H1 (cell line): Measurements from ENCODE around the gene SMIM20.

Source experiments
- BACH1 ChIP-seq: IDR thresholded peaks from 2 replicates; pipeline ENCODE4 v1.6.1; 2012; ENCODE audit warnings: low read length, improper control_type of control experiment
- CTCF ChIP-seq, 3 experiments: IDR thresholded peaks; 1 replicate in 2 of 3; 2 replicates in 1 of 3; pipeline versions ENCODE4 v1.5.1 to v1.6.1; 2011; ENCODE audit warnings: low read length in 3 of 3, mild to moderate bottlenecking in 3 of 3, inconsistent platforms in 2 of 3, low read depth in 1 of 3, moderate library complexity in 1 of 3; ENCODE audit not compliant: insufficient read depth in 1 of 3; ENCODE audit errors: control extremely low read depth in 1 of 3
- EZH2 ChIP-seq: fragments of 200-600 bp; sonication (generic); IDR thresholded peaks from 2 replicates; pipeline ENCODE4 v1.7.1; 2012; ENCODE audit warnings: low read depth, mild to moderate bottlenecking, moderate library complexity, low read length, inconsistent platforms; ENCODE audit not compliant: severe bottlenecking
- JUN ChIP-seq: IDR thresholded peaks from 2 replicates; pipeline ENCODE4 v1.6.1; 2011; ENCODE audit warnings: low read depth, mild to moderate bottlenecking, improper control_type of control experiment, low read length
- MAX ChIP-seq: IDR thresholded peaks from 2 replicates; pipeline ENCODE4 v1.6.1; 2012; ENCODE audit warnings: inconsistent platforms
- POLR2A ChIP-seq, 2 experiments: IDR thresholded peaks; 1 replicate in 1 of 2; 2 replicates in 1 of 2; pipeline ENCODE4 v1.6.1; 2011; ENCODE audit warnings: low read depth in 2 of 2, low read length in 2 of 2, mild to moderate bottlenecking in 2 of 2; ENCODE audit errors: control extremely low read depth in 1 of 2
- POLR2AphosphoS5 ChIP-seq: IDR thresholded peaks from 2 replicates; pipeline ENCODE4 v1.6.1; 2011; ENCODE audit warnings: low read depth, low read length
- RAD21 ChIP-seq, 2 experiments: IDR thresholded peaks in 1 of 2; conservative IDR thresholded peaks in 1 of 2; 2 replicates each; pipeline ENCODE4 v1.6.1; 2011; ENCODE audit warnings: low read depth in 2 of 2, low read length in 2 of 2, improper control_type of control experiment in 1 of 2, inconsistent platforms in 1 of 2, mild to moderate bottlenecking in 1 of 2, moderate library complexity in 1 of 2
- RNF2 ChIP-seq: fragments of 200-900, 300-1000 bp; sonication (generic); IDR thresholded peaks from 2 replicates; pipeline ENCODE4 v1.7.1; 2016; ENCODE audit warnings: borderline replicate concordance, low read depth, mild to moderate bottlenecking, antibody characterized with exemption, low read length; ENCODE audit not compliant: poor library complexity, severe bottlenecking; ENCODE audit errors: missing control alignments
- SP2 ChIP-seq: IDR thresholded peaks from 2 replicates; pipeline ENCODE4 v1.6.1; 2012; ENCODE audit warnings: mild to moderate bottlenecking, low read length, inconsistent platforms
- SRF ChIP-seq: IDR thresholded peaks from 2 replicates; pipeline ENCODE4 v1.6.1; 2011; ENCODE audit warnings: mild to moderate bottlenecking, low read depth, low read length, moderate library complexity
- TAF7 ChIP-seq: optimal IDR thresholded peaks from 2 replicates; pipeline ENCODE3; 2011; ENCODE audit warnings: low read depth, mild to moderate bottlenecking, inconsistent platforms, low read length, moderate library complexity, borderline replicate concordance
- TBP ChIP-seq: IDR thresholded peaks from 2 replicates; pipeline ENCODE4 v1.6.1; 2011; ENCODE audit warnings: low read depth, low read length, improper control_type of control experiment
- TEAD4 ChIP-seq: IDR thresholded peaks from 2 replicates; pipeline ENCODE4 v1.6.1; 2012; ENCODE audit warnings: low read depth, low read length, inconsistent platforms, mixed read lengths

GRCh38 chr4:25925486-25926201 is 11.6 kb downstream of the SMIM20 start:
- TF ChIP-seq RAD21 (IDR thresholded peaks at IDR 0.05 in 1 of 2, conservative IDR thresholded peaks at IDR 0.05 in 1 of 2; ENCODE audit: low read depth in 2 of 2, low read length in 2 of 2) (peak; percentile 74 to 83), CTCF (IDR thresholded peaks at IDR 0.05; ENCODE audit: control extremely low read depth in 1 of 3, insufficient read depth in 1 of 3, low read depth in 1 of 3, low read length in 3 of 3) (peak; percentile 59 to 69 (median 69)), RNF2 (no peak), TAF7 (no peak), TBP (no peak), EZH2 (no peak), SRF (0 out of 2 replicates have a peak, but pooled peaks have one; percentile 16), SP2 (no peak), MAX (no peak), POLR2AphosphoS5 (no peak), JUN (no peak), POLR2A (IDR thresholded peaks at IDR 0.05; ENCODE audit: control extremely low read depth in 1 of 2, low read depth in 2 of 2, low read length in 2 of 2) (no peak), BACH1 (no peak), TEAD4 (no peak)
